ENCODE data around the gene C1orf198.

The C1orf198 gene

DNA sequence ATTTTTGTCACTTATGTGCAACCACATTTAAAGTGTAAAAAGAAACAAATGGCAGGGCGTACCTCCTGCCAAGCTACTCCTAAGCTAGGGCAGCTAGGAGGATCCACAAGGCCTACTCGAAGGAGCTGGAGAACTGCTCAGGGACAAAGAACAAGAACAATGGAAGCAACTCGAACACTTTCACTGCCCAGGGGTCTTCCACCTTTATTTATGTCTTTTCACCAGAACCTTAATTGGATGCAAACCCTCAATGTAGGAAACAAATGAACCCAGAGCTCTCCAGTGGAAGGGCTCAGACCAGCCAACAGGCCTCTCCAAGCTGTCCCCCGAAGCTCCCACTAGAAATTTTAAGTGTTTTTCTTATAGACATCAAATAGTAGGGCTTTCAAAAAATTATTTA is 39.9 kb downstream of the C1orf198 start:
- DNase-seq, result no peak

- DNase-seq, result no peak
Observed at GRCh38 chr1:230827801-230828200, 40.5 kb downstream of the C1orf198 start.

- no peak for DNase-seq
Observed at GRCh38 chr1:230827081-230827681, 41.1 kb downstream of the C1orf198 start.

- DNase-seq, result no peak
Observed at GRCh38 chr1:230826166-230826875, 42.0 kb downstream of the C1orf198 start.

- no peak for DNase-seq
Observed at GRCh38 chr1:230825761-230826160, 42.6 kb downstream of the C1orf198 start.

DNA sequence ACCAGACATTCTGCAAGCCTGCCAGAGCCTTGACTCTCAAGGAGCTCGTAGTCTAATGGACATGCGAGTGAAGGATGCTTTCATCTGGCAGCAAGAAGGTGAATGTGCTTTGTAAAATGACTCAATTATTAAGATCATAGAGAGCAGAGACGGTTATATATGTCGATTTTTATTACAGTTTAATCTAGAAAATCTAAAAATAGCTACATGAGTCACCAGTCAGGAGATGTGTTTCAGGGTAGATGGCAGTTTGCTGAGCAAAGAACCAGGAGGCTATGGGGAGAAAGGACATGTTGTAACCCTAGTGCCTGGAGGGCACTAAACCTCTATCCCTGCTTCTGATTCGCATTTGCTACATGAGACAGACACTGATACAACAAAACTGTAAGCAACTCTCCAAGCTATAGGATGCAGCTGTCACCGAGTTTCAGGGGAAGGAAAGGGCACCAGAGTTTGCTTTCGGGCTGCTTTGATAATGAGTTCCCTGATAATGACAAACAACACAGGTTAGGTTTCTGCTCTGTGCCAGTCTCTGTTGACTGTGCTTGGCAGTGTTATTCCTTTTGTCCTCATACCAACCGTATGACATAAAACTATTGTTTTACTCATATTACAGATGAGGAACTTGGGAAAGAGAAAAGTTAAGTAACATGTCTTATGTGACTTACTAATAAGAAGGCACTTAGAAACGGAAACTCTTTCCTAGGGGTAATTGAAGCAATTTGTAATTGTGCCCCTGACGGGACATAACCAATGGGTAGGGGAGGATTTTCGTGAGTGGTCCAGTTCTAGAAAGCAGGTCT is 43.2 kb downstream of the C1orf198 start:
- DNase-seq, result peak; percentile 62

GRCh38 chr1:230824551-230824918 is 43.8 kb downstream of the C1orf198 start:
- DNase-seq, result no peak

GRCh38 chr1:230823931-230824381 is 44.4 kb downstream of the C1orf198 start:
- no peak for DNase-seq

- DNase-seq, result no peak
Observed at GRCh38 chr1:230823426-230823825, 44.9 kb downstream of the C1orf198 start.

DNA sequence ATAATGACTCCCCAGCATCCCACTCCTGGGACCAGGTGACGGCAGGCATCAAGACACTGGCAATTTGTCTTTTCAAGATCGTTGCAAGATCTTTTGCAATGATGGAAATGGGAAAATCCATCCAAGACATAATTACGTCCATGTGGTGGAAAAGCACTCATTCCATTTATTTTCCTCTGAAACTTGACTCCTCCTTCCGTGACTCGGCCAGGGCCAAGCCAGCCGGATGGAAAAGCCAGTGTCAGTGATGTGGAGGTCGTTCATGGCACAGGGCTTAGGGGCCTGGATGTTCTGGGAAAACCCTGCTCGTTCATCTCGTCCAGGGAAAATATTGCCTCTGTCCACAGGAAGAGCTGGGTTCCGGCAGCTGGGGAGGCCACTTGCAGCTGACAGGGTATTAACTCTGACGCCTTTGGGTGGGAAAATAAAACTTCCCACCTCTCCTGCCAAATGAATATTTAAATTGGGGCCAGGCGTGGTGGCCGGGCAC is 46.2 kb downstream of the C1orf198 start:
- no peak for DNase-seq

DNA sequence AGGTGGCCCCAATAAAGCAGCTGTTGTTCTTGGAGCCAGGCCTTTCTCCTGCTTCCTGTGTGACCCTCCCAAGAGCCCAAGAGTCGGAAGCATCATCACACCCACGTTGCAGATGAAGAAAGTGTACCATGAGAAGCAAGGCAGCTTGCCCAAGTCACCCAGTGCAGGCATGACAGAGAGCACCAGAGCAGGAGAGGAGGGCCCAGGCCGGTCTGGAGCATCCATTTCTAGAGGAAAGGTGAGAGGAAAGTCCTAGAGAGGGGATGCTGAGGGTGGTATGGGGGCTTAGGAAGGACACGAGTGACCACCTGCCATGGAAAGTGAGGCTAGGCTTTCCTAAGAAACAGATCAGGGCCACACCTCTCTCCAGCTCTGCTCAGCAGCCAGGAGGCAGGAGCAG is 47.0 kb downstream of the C1orf198 start:
- no peak for DNase-seq

- DNase-seq, result no peak
Observed at GRCh38 chr1:230820568-230820967, 47.8 kb downstream of the C1orf198 start.

DNA sequence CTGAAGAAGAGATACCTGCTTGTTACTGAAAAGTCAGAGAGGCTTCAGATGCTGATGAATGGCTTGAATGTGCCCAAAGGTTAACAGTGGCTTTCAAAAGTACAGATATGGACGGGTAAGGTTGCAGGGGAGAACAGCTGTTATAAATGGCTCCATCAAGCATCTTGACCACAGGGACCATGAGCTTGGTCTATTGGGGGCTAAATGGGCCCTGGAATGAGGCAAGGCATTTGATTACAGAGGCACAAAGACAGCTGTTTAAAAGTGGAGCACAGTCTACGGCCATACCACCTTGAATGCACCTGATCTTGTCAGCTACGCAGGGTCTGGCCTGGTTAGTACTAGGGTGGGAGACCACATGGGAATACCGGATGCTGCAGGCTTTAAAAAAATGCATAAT is 48.3 kb downstream of the C1orf198 start:
- DNase-seq, result no peak

DNA sequence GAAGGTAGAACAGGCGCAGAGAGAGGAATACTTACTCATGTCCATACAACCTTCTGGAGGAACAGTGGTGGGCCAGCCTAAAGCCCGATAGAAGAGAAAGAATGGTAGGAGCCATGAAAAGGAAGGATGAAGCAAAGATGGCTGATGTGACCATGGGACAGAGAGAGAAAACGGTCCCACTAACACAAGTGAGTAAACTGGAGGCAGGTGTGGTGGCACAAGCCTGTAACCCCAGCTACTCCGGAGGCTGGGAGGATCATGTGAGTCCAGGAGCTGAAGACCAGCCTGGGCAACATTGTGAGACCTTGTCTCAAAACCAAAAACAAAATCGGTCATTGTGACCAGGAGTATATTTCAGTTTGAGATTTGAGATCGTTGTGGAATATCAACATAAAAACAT is 49.4 kb downstream of the C1orf198 start:
- no peak for DNase-seq

DNA sequence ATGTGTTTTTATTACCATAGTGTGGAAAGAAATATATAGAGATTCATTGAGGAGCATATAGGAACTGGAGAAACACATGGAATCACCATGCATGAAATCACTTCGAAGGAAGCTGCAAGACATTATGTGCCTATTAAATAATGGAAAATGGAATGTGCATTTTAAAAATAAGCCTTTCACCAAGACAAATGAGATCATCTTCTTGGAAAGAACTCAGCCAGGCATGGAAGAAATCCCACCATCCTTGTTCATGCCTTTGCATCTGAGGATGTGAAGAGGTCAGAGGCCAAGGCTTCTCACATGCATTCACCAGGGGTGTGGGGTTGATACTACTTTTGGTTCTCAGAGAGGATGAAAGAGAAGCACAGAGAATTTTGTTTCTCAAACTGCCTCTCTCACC is 50.0 kb downstream of the C1orf198 start:
- no peak for DNase-seq

- no peak for DNase-seq
Observed at GRCh38 chr1:230816018-230816417, 52.3 kb downstream of the C1orf198 start.

DNA sequence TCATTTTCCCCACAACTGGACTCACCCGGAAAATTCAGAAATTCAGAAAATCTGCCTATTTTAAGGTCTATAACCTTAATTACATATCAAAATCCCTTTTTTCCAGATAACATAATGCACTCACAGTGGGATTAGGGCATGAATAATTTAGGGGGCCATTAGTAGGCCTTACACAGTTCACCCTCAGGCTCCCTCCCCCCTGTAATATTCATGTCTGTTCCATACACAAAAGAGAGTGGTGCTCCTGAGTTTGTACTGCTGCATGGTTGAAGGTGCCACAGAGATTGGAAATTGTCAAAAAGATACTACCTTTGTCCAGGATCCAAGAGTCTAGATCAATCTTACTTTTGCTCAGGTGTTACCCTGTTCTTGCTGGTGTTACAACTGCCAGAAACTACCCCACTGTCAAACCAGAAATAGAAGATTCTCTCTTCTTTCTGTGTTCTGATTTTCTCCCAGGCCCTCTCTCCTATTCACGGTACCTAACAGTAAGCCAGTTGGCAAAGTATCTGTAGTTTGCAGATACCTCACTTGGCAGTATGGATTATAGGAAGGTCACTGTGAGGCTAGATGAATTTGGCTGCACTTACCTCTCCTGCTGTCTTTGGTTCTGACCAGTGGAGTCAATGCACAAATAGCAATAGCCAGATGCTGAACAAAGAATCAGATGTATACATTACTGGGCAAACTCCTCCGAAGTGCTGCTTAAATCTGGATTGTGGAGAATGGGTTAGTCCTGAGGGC is 53.2 kb downstream of the C1orf198 start:
- no peak for DNase-seq

GRCh38 chr1:230812568-230812967 is 55.8 kb downstream of the C1orf198 start:
- no peak for DNase-seq

DNA sequence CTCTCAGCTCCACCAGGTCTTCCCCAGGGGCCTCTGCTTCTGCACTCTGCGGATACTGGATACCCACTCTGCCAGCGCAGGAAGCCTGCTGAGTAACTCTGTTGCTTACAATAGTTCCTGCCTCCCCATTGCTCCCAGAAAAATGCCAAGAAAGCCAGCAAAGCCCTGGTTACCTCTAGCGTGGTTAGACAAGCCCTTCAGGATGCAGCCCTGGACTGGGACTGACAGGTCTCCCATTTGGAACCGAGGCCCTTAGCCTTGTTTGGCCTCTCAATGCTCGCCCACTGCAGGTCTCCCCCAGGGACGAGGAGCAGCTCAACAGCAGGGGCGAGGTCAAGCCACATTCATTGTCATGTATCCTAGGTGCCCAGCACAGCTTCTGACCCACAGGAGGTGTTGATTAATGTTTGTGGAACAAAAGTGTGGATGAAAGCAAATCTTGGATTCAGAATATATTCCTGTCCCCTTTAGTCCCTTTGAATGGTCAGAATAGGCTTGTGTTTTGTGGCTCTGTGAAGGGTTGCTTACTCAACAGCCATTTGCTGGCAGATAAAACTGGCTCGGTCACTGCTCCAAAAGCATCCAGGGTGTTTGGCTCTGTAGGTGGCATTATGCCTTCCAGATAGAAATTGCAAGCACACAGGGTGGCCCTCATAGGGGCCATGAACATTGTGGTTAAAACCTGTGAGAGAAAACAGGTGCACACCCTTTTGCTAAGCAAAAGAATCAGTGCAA is 58.9 kb downstream of the C1orf198 start:
- DNase-seq, result no peak

DNA sequence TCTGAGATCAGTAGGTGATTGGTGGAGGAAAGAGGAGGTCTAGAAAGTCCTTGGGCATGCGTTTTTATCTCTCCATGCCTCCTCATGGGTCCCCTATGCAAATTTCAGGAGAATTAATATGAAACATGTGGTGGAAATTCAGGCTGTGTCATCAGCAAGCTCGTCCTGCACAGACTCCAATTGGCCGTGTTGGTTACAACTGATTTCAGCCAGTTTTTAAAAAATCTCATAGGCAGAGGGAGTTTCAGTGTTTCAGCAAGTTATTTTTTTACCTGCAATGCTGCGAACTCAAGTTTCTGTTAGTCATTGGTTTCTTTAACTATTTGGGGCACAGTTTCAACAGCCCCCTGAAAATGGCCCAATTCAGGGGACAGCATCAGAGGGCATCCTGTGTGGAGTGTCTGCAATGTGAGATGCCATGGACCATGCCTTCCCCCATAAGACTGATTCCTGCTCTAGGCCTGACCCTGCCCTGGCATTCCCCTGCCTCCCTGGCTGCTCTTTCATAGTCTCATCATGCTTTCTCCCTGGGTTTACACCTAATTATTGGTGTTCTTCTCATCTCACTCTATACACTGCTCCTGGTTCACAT is 59.9 kb downstream of the C1orf198 start:
- no peak for DNase-seq

- no peak for DNase-seq
Observed at GRCh38 chr1:230807561-230808280, 60.6 kb downstream of the C1orf198 start.

Data from T1000 (cell line).